ENCODE data around the gene PAN3. TPM values are rescaled to one million over a fixed set of nuclear protein-coding genes. Genes with fewer than 3 reads are reported as not detected.

PAN3 gene
- total RNA-seq (10 to 100 TPM; 39.2 to 43.3 (median 41.7) TPM), polyA plus RNA-seq (10 to 100 TPM in 1 of 3 donors, 1 to 10 TPM in 2; 5.1 to 12.0 (median 6.6) TPM)

GRCh38 chr13:28138012-28138755 lies at the start of gene PAN3:
TSS of gene PAN3 (plus strand) at chr13:28138545. CDS start at chr13:28138658, 113 bp downstream.
- Histone ChIP-seq H3K4me1 (peaks cover 0 to 30% (median 27%) of the 10 kb centered on the region in 4 donors), H3K36me3 (no peaks in the 10 kb centered on the region), H3K27me3 (no peaks in the 10 kb centered on the region), H3K9me3 (no peaks in the 10 kb centered on the region), H3K27ac (peak within 1 kb of the TSS; percentile 94 to 100 (median 99)), H3K4me3 (peak within 1 kb of the TSS; percentile 74 to 100 (median 99))
- DNase-seq, result peak; percentile 95
- intact Hi-C loops (cut with DNase I), result loop anchor here (5.0 to 10.0 kb wide), 4 partner anchors 513 to 1153 kb away; partner anchors contain the start of genes LNX2, POLR1D and POMP
- WGBS, 2 donors, result 1% methylated on average over 84 of the region's 84 CpGs
- TF ChIP-seq EP300 (IDR thresholded peaks at IDR 0.05), result peak in 1 of 4 donors; percentile 40
- TF ChIP-seq POLR2AphosphoS5 (IDR thresholded peaks at IDR 0.05), result peak; percentile 55 to 90 (median 76)
- peak; percentile 26 to 43 for TF ChIP-seq POLR2A (IDR thresholded peaks at IDR 0.05)
- no peak for TF ChIP-seq CTCF (IDR thresholded peaks at IDR 0.05)

GRCh38 chr13:28089065-28089464 lies 49.3 kb upstream of the PAN3 start:
- Histone ChIP-seq H3K36me3 (no peaks in the 10 kb centered on the region), H3K4me1 (no peaks in the 10 kb centered on the region), H3K27ac (no peak overlapping the region), H3K4me3 (no peak overlapping the region), H3K27me3 (no peaks in the 10 kb centered on the region), H3K9me3 (no peaks in the 10 kb centered on the region)
- TF ChIP-seq POLR2AphosphoS5 (IDR thresholded peaks at IDR 0.05) (no peak), POLR2A (IDR thresholded peaks at IDR 0.05) (no peak), EP300 (IDR thresholded peaks at IDR 0.05) (no peak), CTCF (IDR thresholded peaks at IDR 0.05) (no peak)
- 25 to 66% methylated on average over 1 of the region's 1 CpG for WGBS, 2 donors
- DNase-seq, result no peak
- intact Hi-C loops (cut with DNase I), result no loop called here

GRCh38 chr13:28092431-28092830 lies 45.9 kb upstream of the PAN3 start:
- no peak for DNase-seq
- intact Hi-C loops (cut with DNase I), result no loop called here
- Histone ChIP-seq H3K27me3 (peaks cover 0 to 21% (median 0%) of the 10 kb centered on the region in 3 donors), H3K27ac (no peak overlapping the region), H3K4me3 (no peak overlapping the region), H3K4me1 (no peaks in the 10 kb centered on the region), H3K9me3 (no peaks in the 10 kb centered on the region), H3K36me3 (no peaks in the 10 kb centered on the region)
- WGBS, 2 donors, result 46 to 69% methylated on average over 2 of the region's 2 CpGs
- TF ChIP-seq CTCF (IDR thresholded peaks at IDR 0.05), result no peak
- no peak for TF ChIP-seq POLR2AphosphoS5 (IDR thresholded peaks at IDR 0.05)
- TF ChIP-seq EP300 (IDR thresholded peaks at IDR 0.05), result no peak
- TF ChIP-seq POLR2A (IDR thresholded peaks at IDR 0.05), result no peak

- H3K9me3 ChIP-seq, result peaks cover 0 to under 1% (median 0%) of the 10 kb centered on the region in 4 donors
- H3K36me3 ChIP-seq, result no peaks in the 10 kb centered on the region
- TF ChIP-seq CTCF (IDR thresholded peaks at IDR 0.05), result no peak
- no peak for TF ChIP-seq EP300 (IDR thresholded peaks at IDR 0.05)
- TF ChIP-seq POLR2A (IDR thresholded peaks at IDR 0.05), result no peak
- no peak for TF ChIP-seq POLR2AphosphoS5 (IDR thresholded peaks at IDR 0.05)
- intact Hi-C loops (cut with DNase I), result no loop called here
- H3K4me3 ChIP-seq, result no peak overlapping the region
- no peak overlapping the region for H3K27ac ChIP-seq
- WGBS, 2 donors, result 31 to 52% methylated on average over 5 of the region's 5 CpGs
- DNase-seq, result no peak
- H3K27me3 ChIP-seq, result peaks cover 0 to 35% (median 2%) of the 10 kb centered on the region in 3 donors
- no peaks in the 10 kb centered on the region for H3K4me1 ChIP-seq
Observed at GRCh38 chr13:28093881-28094280, 44.5 kb upstream of the PAN3 start.

Data from sigmoid colon (tissue), 7 donors.